Measurements from ENCODE around the gene ASB10.

- TF ChIP-seq CTCF (IDR thresholded peaks at IDR 0.05; ENCODE audit: low read depth, low read length, poor library complexity, severe bottlenecking) (no peak), EZH2phosphoT487 (IDR thresholded peaks at IDR 0.05; ENCODE audit: borderline replicate concordance, low read length) (no peak)
Observed at GRCh38 chr7:151134743-151135524, 52.1 kb downstream of the ASB10 start.

All from DOHH2 (cell line).